ENCODE data around the gene INSYN2B.

GRCh38 chr5:169997798-169998197 is 17.5 kb upstream of the INSYN2B start:
- TF ChIP-seq CTCF (IDR thresholded peaks at IDR 0.05) (no peak), EP300 (IDR thresholded peaks at IDR 0.05) (peak in 1 of 4 donors; percentile 30), POLR2AphosphoS5 (IDR thresholded peaks at IDR 0.05) (no peak), POLR2A (IDR thresholded peaks at IDR 0.05) (no peak)
